Spleen (tissue), 13 donors: ENCODE data around the gene ZNF337. TPM values are rescaled to one million over a fixed set of nuclear protein-coding genes. Genes with fewer than 3 reads are reported as not detected.

Experiments used
- DNase-seq: peaks from one replicate; pipeline ENCODE4 v3.0.0-alpha.2; 2020
- H3K27ac ChIP-seq, 8 donors: fragments of 200-600 bp; sonication (generic) in 7 of 8; 1 replicate in 4 of 8; 2 replicates in 4 of 8; pipeline versions ENCODE4 v1.5.0 to v1.8.0; 2016 to 2021; ENCODE audit warnings: inconsistent platforms in 4 of 8, mild to moderate bottlenecking in 4 of 8, moderate library complexity in 1 of 8
- H3K27me3 ChIP-seq, 7 donors: fragments of 200-600 bp; sonication (generic) in 6 of 7; replicated peaks in 1 of 7; 1 replicate in 4 of 7; 2 replicates in 3 of 7; pipeline versions ENCODE4 v1.5.0 to v1.8.0; 2016 to 2021; ENCODE audit warnings: inconsistent platforms in 3 of 7, mild to moderate bottlenecking in 1 of 7
- H3K36me3 ChIP-seq, 6 donors: fragments of 200-600 bp; sonication (generic) in 5 of 6; 1 replicate in 4 of 6; 2 replicates in 2 of 6; pipeline versions ENCODE4 v1.5.0 to v1.8.0; 2016 to 2021; ENCODE audit warnings: inconsistent platforms in 2 of 6
- H3K4me1 ChIP-seq, 6 donors: fragments of 200-600 bp; sonication (generic) in 5 of 6; 1 replicate in 3 of 6; 2 replicates in 3 of 6; pipeline versions ENCODE4 v1.5.0 to v1.8.0; 2016 to 2021; ENCODE audit warnings: inconsistent platforms in 3 of 6
- H3K4me3 ChIP-seq, 8 donors: fragments of 200-600 bp; sonication (generic) in 7 of 8; 1 replicate in 4 of 8; 2 replicates in 4 of 8; pipeline versions ENCODE4 v1.5.0 to v1.8.0; 2016 to 2021; ENCODE audit warnings: inconsistent platforms in 4 of 8, mild to moderate bottlenecking in 4 of 8, moderate library complexity in 2 of 8
- H3K9me3 ChIP-seq, 8 donors: fragments of 200-600 bp; sonication (generic) in 7 of 8; 1 replicate in 4 of 8; 2 replicates in 4 of 8; pipeline versions ENCODE4 v1.5.0 to v1.8.0; 2016 to 2021; ENCODE audit warnings: inconsistent platforms in 4 of 8
- CTCF ChIP-seq, 11 experiments: fragments of 200-600 bp in 7 of 11; fragments of 450-650 bp in 4 of 11; sonication (generic) in 4 of 11; IDR thresholded peaks in 8 of 11; conservative IDR thresholded peaks in 3 of 11; 1 replicate in 7 of 11; 2 replicates in 4 of 11; pipeline versions ENCODE4 v1.4.0 to v1.8.0; 2016 to 2021; ENCODE audit warnings: antibody characterized with exemption in 11 of 11, inconsistent platforms in 4 of 11, mild to moderate bottlenecking in 1 of 11
- POLR2A ChIP-seq, 3 donors: fragments of 450-650 bp; IDR thresholded peaks; one replicate each; pipeline ENCODE4 v1.5.1; 2017; ENCODE audit warnings: antibody characterized with exemption in 3 of 3, mild to moderate bottlenecking in 1 of 3
- POLR2AphosphoS5 ChIP-seq, 3 donors: sonication (generic); formaldehyde crosslinking; IDR thresholded peaks; one replicate each; pipeline ENCODE4 v1.5.1; 2017; ENCODE audit warnings: antibody characterized with exemption in 3 of 3
- WGBS, 5 donors: extraction: QIAGEN DNeasy Blood & Tissue Kit in 3 of 5; methylation state at CpG; one replicate each; pipeline versions ENCODE4 v1.1.5 to v1.1.7; 2013 to 2018; 5-methylcytosine and 5-hydroxymethylcytosine counted together
- intact Hi-C: fragments of 100-400 bp; cut with DNase I; formaldehyde crosslinking; loops from one replicate; pipeline ENCODE4 v1.15.0; 2023; ENCODE audit warnings: low total_unique reads
- long read RNA-seq, 2 donors: transcript quantifications; one replicate each; lab custom pipeline, GENCODE V29; 2026
- polyA plus RNA-seq, 3 donors: library from polyadenylated mRNA; stranded (reverse); fragments of 200-250 nt; gene quantifications; one replicate each; pipeline ENCODE4 v1.2.1, GENCODE V29; 2013
- total RNA-seq, 7 donors: library from RNA; depleted of rRNA in 3 of 7; stranded (reverse); fragments of >200 nt in 3 of 7; fragmentation: NEBNext Ultra II Directional in 4 of 7; extraction: Animal tissue kit (Norgen Biotek cat#: 25700) in 4 of 7; gene quantifications; one replicate each; pipeline versions ENCODE4 v1.1.0 to v1.2.1, GENCODE V29; 2016 to 2021
- donor health status: healthy with polysubstance abuse.
- donor health status: DM: no; HTN: no; CAD: no; lungs with moderate emphysema.
- donor health status: DM: no; HTN: no; CAD: no.
- donor health status: Bipolar disorder and iron deficiency.
- donor health status: healthy.
- donor health status: DM: no; HTN: no; CAD: no.
- donor health status: DM: yes; HTN: yes; CAD: no.

Gene ZNF337
- total RNA-seq (10 to 100 TPM; 14.2 to 21.9 (median 16.5) TPM), polyA plus RNA-seq (10 to 100 TPM in 2 of 3 donors, 1 to 10 TPM in 1; 8.7 to 16.6 (median 13.3) TPM)
- long read RNA-seq, donor 1, partial matches to known transcripts = 0 of 1 reads
- long read RNA-seq, donor 1, other reads (novel, unspliced or antisense) = 0 of 1 reads
- long read RNA-seq, donor 2, partial matches to known transcripts = 0 of 2 reads
- long read RNA-seq, donor 2, other reads (novel, unspliced or antisense) = 0 of 2 reads

- 0 to 2% (median 0%) methylated on average over 26 to 82 of the region's 82 CpGs for WGBS, 5 donors
- Histone ChIP-seq H3K27ac (peak within 1 kb of the TSS; percentile 86 to 92 (median 89)), H3K4me1 (peaks cover 10 to 40% (median 21%) of the 10 kb centered on the region in 6 donors), H3K27me3 (no peaks in the 10 kb centered on the region), H3K4me3 (peak within 1 kb of the TSS; percentile 70 to 93 (median 86)), H3K36me3 (peaks cover 0 to 9% (median 0%) of the 10 kb centered on the region in 6 donors), H3K9me3 (peaks cover 2 to 27% (median 24%) of the 10 kb centered on the region in 8 donors)
- peak; percentile 19 to 56 (median 42) for TF ChIP-seq POLR2A (IDR thresholded peaks at IDR 0.05)
- peak in 3 of 11 experiments; percentile 15 to 25 (median 19) for TF ChIP-seq CTCF (IDR thresholded peaks at IDR 0.05 in 8 of 11, conservative IDR thresholded peaks at IDR 0.05 in 3 of 11)
- TF ChIP-seq POLR2AphosphoS5 (IDR thresholded peaks at IDR 0.05) = peak; percentile 92 to 96 (median 94)
- DNase-seq = peak; percentile 98
- intact Hi-C loops = loop anchor here (5.0 kb wide), 1 partner anchor 74 kb away; the partner anchor contains the start of gene NANP
Observed at GRCh38 chr20:25696371-25697131, at the start of gene ZNF337. ZNF337 (minus strand) TSS chr20:25696853; CDS start chr20:25686417, 10,436 bp downstream.

GRCh38 chr20:25745738-25746137 lies 49.1 kb upstream of the ZNF337 start:
- Histone ChIP-seq H3K27ac (no peak overlapping the region), H3K4me1 (peaks cover 0 to 5% (median 0%) of the 10 kb centered on the region in 6 donors), H3K27me3 (no peaks in the 10 kb centered on the region), H3K9me3 (no peaks in the 10 kb centered on the region), H3K36me3 (no peaks in the 10 kb centered on the region), H3K4me3 (no peak overlapping the region)
- no peak for TF ChIP-seq POLR2A (IDR thresholded peaks at IDR 0.05)
- no peak for TF ChIP-seq POLR2AphosphoS5 (IDR thresholded peaks at IDR 0.05)
- 86 to 100% (median 91%) methylated on average over 1 of the region's 1 CpG for WGBS, 5 donors
- intact Hi-C loops = no loop called here
- no peak for DNase-seq

- Histone ChIP-seq H3K4me3 (no peak overlapping the region), H3K27me3 (no peaks in the 10 kb centered on the region), H3K27ac (no peak overlapping the region), H3K4me1 (peaks cover 0 to under 1% (median 0%) of the 10 kb centered on the region in 6 donors), H3K9me3 (no peaks in the 10 kb centered on the region), H3K36me3 (no peaks in the 10 kb centered on the region)
- DNase-seq = no peak
- intact Hi-C loops = no loop called here
- WGBS, 5 donors = 75 to 91% (median 85%) methylated on average over 3 to 4 of the region's 4 CpGs
- no peak for TF ChIP-seq CTCF (IDR thresholded peaks at IDR 0.05 in 8 of 11, conservative IDR thresholded peaks at IDR 0.05 in 3 of 11)
- TF ChIP-seq POLR2AphosphoS5 (IDR thresholded peaks at IDR 0.05) = no peak
- TF ChIP-seq POLR2A (IDR thresholded peaks at IDR 0.05) = no peak
Observed at GRCh38 chr20:25745100-25745499, 48.4 kb upstream of the ZNF337 start.

GRCh38 chr20:25744261-25744660 lies 47.6 kb upstream of the ZNF337 start:
- TF ChIP-seq POLR2AphosphoS5 (IDR thresholded peaks at IDR 0.05) (no peak), POLR2A (IDR thresholded peaks at IDR 0.05) (no peak), CTCF (IDR thresholded peaks at IDR 0.05 in 8 of 11, conservative IDR thresholded peaks at IDR 0.05 in 3 of 11) (no peak)

More at GRCh38 chr20:25744261-25744660, 47.6 kb upstream of the ZNF337 start:
- no peak for DNase-seq
- 92 to 100% (median 98%) methylated on average over 2 of the region's 2 CpGs for WGBS, 5 donors
- no peaks in the 10 kb centered on the region for H3K9me3 ChIP-seq
- intact Hi-C loops = no loop called here
- H3K27ac ChIP-seq = no peak overlapping the region
- H3K4me3 ChIP-seq = no peak overlapping the region
- no peaks in the 10 kb centered on the region for H3K36me3 ChIP-seq
- H3K27me3 ChIP-seq = no peaks in the 10 kb centered on the region
- H3K4me1 ChIP-seq = peaks cover 0 to 8% (median 0%) of the 10 kb centered on the region in 6 donors
